GM12878 (cell line): Measurements from ENCODE around the gene KCNB1.

ENCODE experiments used
- NR2C2 ChIP-seq: IDR thresholded peaks from 2 replicates; pipeline ENCODE4 v1.6.1; 2011; ENCODE audit warnings: borderline replicate concordance, low read depth; ENCODE audit not compliant: control insufficient read depth, insufficient read length
- SMC3 ChIP-seq: IDR thresholded peaks from 2 replicates; pipeline ENCODE4 v1.6.1; 2011; ENCODE audit warnings: low read length, improper control_type of control experiment, borderline replicate concordance
- SUZ12 ChIP-seq: fragments of 200-600 bp; sonication (generic); IDR thresholded peaks from one replicate; pipeline ENCODE4 v1.6.1; 2018; ENCODE audit warnings: antibody characterized with exemption, mild to moderate bottlenecking; ENCODE audit not compliant: unreplicated experiment
- TAF1 ChIP-seq: IDR thresholded peaks from 2 replicates; pipeline ENCODE4 v1.6.1; 2011; ENCODE audit warnings: mild to moderate bottlenecking, low read depth, low read length, borderline replicate concordance
- ZNF207 ChIP-seq: fragments of 450-650 bp; IDR thresholded peaks from 2 replicates; pipeline ENCODE4 v1.6.1; 2014; ENCODE audit warnings: antibody characterized with exemption, mild to moderate bottlenecking, borderline replicate concordance
- ZNF274 ChIP-seq: IDR thresholded peaks from one replicate; pipeline ENCODE4 v1.8.0; 2011; ENCODE audit not compliant: insufficient read length, insufficient read depth
- TF ChIP-seq, protein P1 (sequence below), 3 experiments: IDR thresholded peaks in 2 of 3; conservative IDR thresholded peaks in 1 of 3; 2 replicates each; pipeline ENCODE4 v1.5.1; 2011; ENCODE audit warnings: low read depth in 3 of 3, low read length in 3 of 3, mild to moderate bottlenecking in 3 of 3, control low read depth in 2 of 3, moderate library complexity in 2 of 3, inconsistent platforms in 1 of 3, mixed read lengths in 1 of 3; ENCODE audit not compliant: control insufficient read depth in 2 of 3, insufficient read depth in 1 of 3; ENCODE audit errors: extremely low read depth in 1 of 3
- TF ChIP-seq, protein P2 (sequence below): IDR thresholded peaks from 2 replicates; pipeline ENCODE4 v1.6.1; 2012; ENCODE audit warnings: mild to moderate bottlenecking, low read depth, low read length

DNA sequence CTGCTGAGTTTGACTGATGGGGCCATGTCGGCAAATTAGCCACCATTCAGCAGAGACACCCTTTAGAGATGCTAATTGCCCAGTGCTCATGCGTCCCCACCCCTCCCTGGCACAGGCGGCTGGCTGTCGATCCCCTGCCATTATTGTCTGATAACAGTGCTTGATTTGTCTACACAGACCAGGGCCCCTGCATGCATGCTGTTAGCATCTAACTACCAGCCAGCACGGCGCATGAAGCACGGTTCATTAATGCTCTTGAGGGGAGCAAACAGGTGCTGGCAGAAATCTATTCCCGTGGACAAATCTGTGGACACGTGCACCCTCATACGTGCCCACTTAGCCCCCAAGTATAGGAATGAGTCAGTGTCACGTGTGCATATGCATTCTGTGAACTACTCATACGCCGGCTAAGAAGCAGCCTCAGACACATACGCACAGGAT, 32.2 kb downstream of the KCNB1 start:
- TF ChIP-seq, protein P1, sequence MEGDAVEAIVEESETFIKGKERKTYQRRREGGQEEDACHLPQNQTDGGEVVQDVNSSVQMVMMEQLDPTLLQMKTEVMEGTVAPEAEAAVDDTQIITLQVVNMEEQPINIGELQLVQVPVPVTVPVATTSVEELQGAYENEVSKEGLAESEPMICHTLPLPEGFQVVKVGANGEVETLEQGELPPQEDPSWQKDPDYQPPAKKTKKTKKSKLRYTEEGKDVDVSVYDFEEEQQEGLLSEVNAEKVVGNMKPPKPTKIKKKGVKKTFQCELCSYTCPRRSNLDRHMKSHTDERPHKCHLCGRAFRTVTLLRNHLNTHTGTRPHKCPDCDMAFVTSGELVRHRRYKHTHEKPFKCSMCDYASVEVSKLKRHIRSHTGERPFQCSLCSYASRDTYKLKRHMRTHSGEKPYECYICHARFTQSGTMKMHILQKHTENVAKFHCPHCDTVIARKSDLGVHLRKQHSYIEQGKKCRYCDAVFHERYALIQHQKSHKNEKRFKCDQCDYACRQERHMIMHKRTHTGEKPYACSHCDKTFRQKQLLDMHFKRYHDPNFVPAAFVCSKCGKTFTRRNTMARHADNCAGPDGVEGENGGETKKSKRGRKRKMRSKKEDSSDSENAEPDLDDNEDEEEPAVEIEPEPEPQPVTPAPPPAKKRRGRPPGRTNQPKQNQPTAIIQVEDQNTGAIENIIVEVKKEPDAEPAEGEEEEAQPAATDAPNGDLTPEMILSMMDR (IDR thresholded peaks at IDR 0.05 in 2 of 3, conservative IDR thresholded peaks at IDR 0.05 in 1 of 3; ENCODE audit: control insufficient read depth in 2 of 3, extremely low read depth in 1 of 3, insufficient read depth in 1 of 3, low read depth in 3 of 3, low read length in 3 of 3) = no peak
- TF ChIP-seq SUZ12 (no peak), ZNF274 (no peak), SMC3 (no peak), TAF1 (no peak), ZNF207 (no peak), NR2C2 (no peak)
- TF ChIP-seq, protein P2, sequence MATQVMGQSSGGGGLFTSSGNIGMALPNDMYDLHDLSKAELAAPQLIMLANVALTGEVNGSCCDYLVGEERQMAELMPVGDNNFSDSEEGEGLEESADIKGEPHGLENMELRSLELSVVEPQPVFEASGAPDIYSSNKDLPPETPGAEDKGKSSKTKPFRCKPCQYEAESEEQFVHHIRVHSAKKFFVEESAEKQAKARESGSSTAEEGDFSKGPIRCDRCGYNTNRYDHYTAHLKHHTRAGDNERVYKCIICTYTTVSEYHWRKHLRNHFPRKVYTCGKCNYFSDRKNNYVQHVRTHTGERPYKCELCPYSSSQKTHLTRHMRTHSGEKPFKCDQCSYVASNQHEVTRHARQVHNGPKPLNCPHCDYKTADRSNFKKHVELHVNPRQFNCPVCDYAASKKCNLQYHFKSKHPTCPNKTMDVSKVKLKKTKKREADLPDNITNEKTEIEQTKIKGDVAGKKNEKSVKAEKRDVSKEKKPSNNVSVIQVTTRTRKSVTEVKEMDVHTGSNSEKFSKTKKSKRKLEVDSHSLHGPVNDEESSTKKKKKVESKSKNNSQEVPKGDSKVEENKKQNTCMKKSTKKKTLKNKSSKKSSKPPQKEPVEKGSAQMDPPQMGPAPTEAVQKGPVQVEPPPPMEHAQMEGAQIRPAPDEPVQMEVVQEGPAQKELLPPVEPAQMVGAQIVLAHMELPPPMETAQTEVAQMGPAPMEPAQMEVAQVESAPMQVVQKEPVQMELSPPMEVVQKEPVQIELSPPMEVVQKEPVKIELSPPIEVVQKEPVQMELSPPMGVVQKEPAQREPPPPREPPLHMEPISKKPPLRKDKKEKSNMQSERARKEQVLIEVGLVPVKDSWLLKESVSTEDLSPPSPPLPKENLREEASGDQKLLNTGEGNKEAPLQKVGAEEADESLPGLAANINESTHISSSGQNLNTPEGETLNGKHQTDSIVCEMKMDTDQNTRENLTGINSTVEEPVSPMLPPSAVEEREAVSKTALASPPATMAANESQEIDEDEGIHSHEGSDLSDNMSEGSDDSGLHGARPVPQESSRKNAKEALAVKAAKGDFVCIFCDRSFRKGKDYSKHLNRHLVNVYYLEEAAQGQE = no peak
